ENCODE results near the gene DPYD. TPM values are rescaled to one million over a fixed set of nuclear protein-coding genes. Genes with fewer than 3 reads are reported as not detected.

Gene DPYD
- total RNA-seq, 1 donor from 2014 or later: 8.5 TPM

- no peak for DNase-seq (ENCODE audit: extremely low spot score, unreplicated experiment)
- peaks cover 16% of the 10 kb centered on the region for H3K27me3 Mint-ChIP-seq
- H3K9me3 Mint-ChIP-seq: peaks cover 8% of the 10 kb centered on the region
- H3K4me1 Mint-ChIP-seq (ENCODE audit: unreplicated experiment): peaks cover 6% of the 10 kb centered on the region
- no peak overlapping the region for H3K27ac Mint-ChIP-seq
- no peaks in the 10 kb centered on the region for H3K36me3 Mint-ChIP-seq
- TF ChIP-seq CTCF (conservative IDR thresholded peaks at IDR 0.05): no peak
- H3K4me3 Mint-ChIP-seq: peak overlapping the region; percentile 1
These were observed 269.6 kb downstream of the DPYD start for GRCh38 chr1:97651250-97651649.

- peaks cover 8% of the 10 kb centered on the region for H3K9me3 Mint-ChIP-seq
- DNase-seq (ENCODE audit: extremely low spot score, unreplicated experiment): no peak
- H3K27ac Mint-ChIP-seq: no peak overlapping the region
- no peaks in the 10 kb centered on the region for H3K36me3 Mint-ChIP-seq
- no peak overlapping the region for H3K4me3 Mint-ChIP-seq
- H3K27me3 Mint-ChIP-seq: peaks cover 12% of the 10 kb centered on the region
- H3K4me1 Mint-ChIP-seq (ENCODE audit: unreplicated experiment): peaks cover 6% of the 10 kb centered on the region
- TF ChIP-seq CTCF (conservative IDR thresholded peaks at IDR 0.05): no peak
These were observed 271.2 kb downstream of the DPYD start for GRCh38 chr1:97649591-97649990.

- no peaks in the 10 kb centered on the region for H3K36me3 Mint-ChIP-seq
- peaks cover 9% of the 10 kb centered on the region for H3K27me3 Mint-ChIP-seq
- no peak overlapping the region for H3K4me3 Mint-ChIP-seq
- no peak for DNase-seq (ENCODE audit: extremely low spot score, unreplicated experiment)
- peaks cover 6% of the 10 kb centered on the region for H3K4me1 Mint-ChIP-seq (ENCODE audit: unreplicated experiment)
- peaks cover 8% of the 10 kb centered on the region for H3K9me3 Mint-ChIP-seq
- no peak for TF ChIP-seq CTCF (conservative IDR thresholded peaks at IDR 0.05)
- H3K27ac Mint-ChIP-seq: no peak overlapping the region
These were observed 273.1 kb downstream of the DPYD start for GRCh38 chr1:97647776-97648175.

GRCh38 chr1:97646071-97646470 is 274.8 kb downstream of the DPYD start:
- DNase-seq (ENCODE audit: extremely low spot score, unreplicated experiment): no peak
- H3K4me1 Mint-ChIP-seq (ENCODE audit: unreplicated experiment): peaks cover 6% of the 10 kb centered on the region
- no peak overlapping the region for H3K27ac Mint-ChIP-seq
- H3K27me3 Mint-ChIP-seq: peaks cover 14% of the 10 kb centered on the region
- H3K36me3 Mint-ChIP-seq: no peaks in the 10 kb centered on the region
- H3K4me3 Mint-ChIP-seq: no peak overlapping the region
- TF ChIP-seq CTCF (conservative IDR thresholded peaks at IDR 0.05): no peak
- peaks cover 12% of the 10 kb centered on the region for H3K9me3 Mint-ChIP-seq

GRCh38 chr1:97640677-97641076 is 280.2 kb downstream of the DPYD start:
- no peaks in the 10 kb centered on the region for H3K4me1 Mint-ChIP-seq (ENCODE audit: unreplicated experiment)
- peaks cover 4% of the 10 kb centered on the region for H3K9me3 Mint-ChIP-seq
- H3K36me3 Mint-ChIP-seq: no peaks in the 10 kb centered on the region
- no peak overlapping the region for H3K4me3 Mint-ChIP-seq
- H3K27ac Mint-ChIP-seq: no peak overlapping the region
- TF ChIP-seq CTCF (conservative IDR thresholded peaks at IDR 0.05): no peak
- peaks cover 24% of the 10 kb centered on the region for H3K27me3 Mint-ChIP-seq
- DNase-seq (ENCODE audit: extremely low spot score, unreplicated experiment): no peak

GRCh38 chr1:97636941-97637340 is 283.9 kb downstream of the DPYD start:
- H3K4me1 Mint-ChIP-seq (ENCODE audit: unreplicated experiment): peaks cover 5% of the 10 kb centered on the region
- peaks cover 4% of the 10 kb centered on the region for H3K9me3 Mint-ChIP-seq
- no peaks in the 10 kb centered on the region for H3K36me3 Mint-ChIP-seq
- no peak for DNase-seq (ENCODE audit: extremely low spot score, unreplicated experiment)
- peaks cover 37% of the 10 kb centered on the region for H3K27me3 Mint-ChIP-seq
- no peak for TF ChIP-seq CTCF (conservative IDR thresholded peaks at IDR 0.05)
- H3K4me3 Mint-ChIP-seq: no peak overlapping the region
- no peak overlapping the region for H3K27ac Mint-ChIP-seq
